Trophoblast cell (in vitro differentiated cells and primary cell): Measurements from ENCODE around the gene STK33.

Source experiments
- DNase-seq, 2 donors: peaks; one replicate each; pipeline ENCODE4 v3.0.0-alpha.2; 2016
- H2AFZ ChIP-seq: 2 replicates; pipeline ENCODE4 v1.6.1; 2013; ENCODE audit warnings: low read length, moderate library complexity, mild to moderate bottlenecking; ENCODE audit not compliant: insufficient read depth, poor library complexity
- H2AK5ac ChIP-seq: 2 replicates; pipeline ENCODE4 v1.6.1; 2013; ENCODE audit warnings: mild to moderate bottlenecking, low read length
- H2BK120ac ChIP-seq: 2 replicates; pipeline ENCODE4 v1.6.1; 2013; ENCODE audit warnings: low read length, mild to moderate bottlenecking, moderate library complexity; ENCODE audit not compliant: insufficient read depth, poor library complexity
- H2BK12ac ChIP-seq: 2 replicates; pipeline ENCODE4 v1.6.1; 2013; ENCODE audit warnings: mild to moderate bottlenecking, low read length, moderate library complexity
- H2BK5ac ChIP-seq: 2 replicates; pipeline ENCODE4 v1.6.1; 2013; ENCODE audit warnings: low read length, low read depth, moderate library complexity, mild to moderate bottlenecking; ENCODE audit not compliant: poor library complexity
- H3K14ac ChIP-seq: 2 replicates; pipeline ENCODE4 v1.6.1; 2013; ENCODE audit warnings: mild to moderate bottlenecking, low read length
- H3K18ac ChIP-seq: 2 replicates; pipeline ENCODE4 v1.6.1; 2013; ENCODE audit warnings: mild to moderate bottlenecking, low read length
- H3K23ac ChIP-seq: 2 replicates; pipeline ENCODE4 v1.6.1; 2013; ENCODE audit warnings: low read length
- H3K27ac ChIP-seq: 2 replicates; pipeline ENCODE4 v1.5.1; 2013; ENCODE audit warnings: low read depth, mild to moderate bottlenecking, inconsistent platforms, low read length, moderate library complexity
- H3K27me3 ChIP-seq: 2 replicates; pipeline ENCODE4 v1.6.1; 2013; ENCODE audit warnings: inconsistent platforms, mild to moderate bottlenecking, low read length, moderate library complexity; ENCODE audit not compliant: insufficient read depth
- H3K36me3 ChIP-seq, 2 experiments: 1 replicate in 1 of 2; 2 replicates in 1 of 2; pipeline ENCODE4 v1.6.1; 2013; ENCODE audit warnings: low read length in 2 of 2, mild to moderate bottlenecking in 2 of 2, moderate library complexity in 1 of 2; ENCODE audit not compliant: insufficient read depth in 2 of 2, control insufficient read depth in 1 of 2
- H3K4ac ChIP-seq: 2 replicates; pipeline ENCODE4 v1.6.1; 2013; ENCODE audit warnings: low read depth, mild to moderate bottlenecking, low read length, moderate library complexity
- H3K4me1 ChIP-seq, 2 experiments: 1 replicate in 1 of 2; 2 replicates in 1 of 2; pipeline ENCODE4 v1.6.1; 2013; ENCODE audit warnings: low read length in 2 of 2, mild to moderate bottlenecking in 2 of 2, moderate library complexity in 1 of 2; ENCODE audit not compliant: insufficient read depth in 2 of 2, control insufficient read depth in 1 of 2
- H3K4me2 ChIP-seq: 2 replicates; pipeline ENCODE4 v1.6.1; 2013; ENCODE audit warnings: inconsistent platforms, mild to moderate bottlenecking, low read length, moderate library complexity
- H3K4me3 ChIP-seq: 2 replicates; pipeline ENCODE4 v1.5.1; 2013; ENCODE audit warnings: mild to moderate bottlenecking, low read depth, low read length, inconsistent platforms
- H3K79me1 ChIP-seq: one replicate; pipeline ENCODE4 v1.6.1; 2013; ENCODE audit warnings: low read length
- H3K79me2 ChIP-seq: 2 replicates; pipeline ENCODE4 v1.6.1; 2013; ENCODE audit warnings: low read length, mild to moderate bottlenecking; ENCODE audit not compliant: control insufficient read depth, insufficient read depth, poor library complexity
- H3K9ac ChIP-seq: 2 replicates; pipeline ENCODE4 v1.6.1; 2013; ENCODE audit warnings: mild to moderate bottlenecking, low read length
- H3K9me3 ChIP-seq: 2 replicates; pipeline ENCODE4 v1.6.1; 2013; ENCODE audit warnings: low read depth, mild to moderate bottlenecking, control low read depth, inconsistent platforms, low read length; ENCODE audit not compliant: insufficient read depth
- H4K12ac ChIP-seq: 2 replicates; pipeline ENCODE4 v1.6.1; 2013; ENCODE audit warnings: low read depth, mild to moderate bottlenecking, low read length, moderate library complexity
- H4K8ac ChIP-seq: 2 replicates; pipeline ENCODE4 v1.6.1; 2013; ENCODE audit warnings: low read depth, mild to moderate bottlenecking, low read length, moderate library complexity
- H4K91ac ChIP-seq: one replicate; pipeline ENCODE4 v1.6.1; 2013; ENCODE audit warnings: low read depth, mild to moderate bottlenecking, low read length, moderate library complexity
- WGBS: extraction: QIAGEN DNeasy Blood & Tissue Kit; methylation state at CpG from one replicate; pipeline ENCODE4 v1.1.7; 2013; ENCODE audit warnings: missing lambda C conversion rate; ENCODE audit not compliant: insufficient read length, insufficient coverage; ENCODE audit errors: extremely low coverage; 5-methylcytosine and 5-hydroxymethylcytosine counted together

The STK33 gene

DNA sequence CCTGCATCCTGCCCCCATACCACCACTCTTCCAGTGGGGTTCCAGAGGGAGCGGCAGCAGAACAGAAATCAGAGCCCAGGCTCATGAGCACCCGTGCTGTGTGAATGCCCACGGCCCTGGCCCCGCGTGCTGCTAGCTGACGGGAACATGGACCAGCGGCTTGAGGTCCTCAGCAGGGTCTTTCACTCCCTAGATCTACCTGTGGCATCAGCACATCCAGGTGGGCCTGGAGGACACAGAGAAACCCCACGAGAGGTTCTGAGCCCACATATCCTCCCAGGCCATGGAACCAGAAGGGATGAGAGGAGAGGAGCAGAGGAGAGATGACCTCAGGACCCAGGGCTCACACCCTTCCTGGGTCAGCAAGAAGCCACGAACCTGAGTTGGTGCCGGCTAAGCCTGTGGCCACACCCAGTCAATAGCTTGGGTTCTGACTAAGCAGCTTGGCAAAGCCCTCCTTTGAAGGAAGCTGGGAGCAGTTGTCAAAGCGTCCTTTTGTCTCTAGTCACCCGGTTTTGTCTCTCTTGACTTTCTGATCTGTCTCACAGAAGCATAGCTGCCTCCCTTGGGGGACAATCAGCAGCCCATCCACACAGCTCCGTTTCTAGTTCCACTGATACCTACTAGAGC is 241.0 kb downstream of the STK33 start:
- Histone ChIP-seq H4K8ac (no peak overlapping the region), H3K18ac (no peak overlapping the region), H2AK5ac (no peak overlapping the region), H2AFZ (no peak overlapping the region), H3K36me3 (no peaks in the 10 kb centered on the region), H3K27me3 (no peaks in the 10 kb centered on the region), H3K4me3 (no peak overlapping the region), H3K4ac (no peak overlapping the region), H3K27ac (no peak overlapping the region), H3K9me3 (no peaks in the 10 kb centered on the region), H3K23ac (no peak overlapping the region), H2BK12ac (no peak overlapping the region), H2BK120ac (no peak overlapping the region), H4K91ac (no peak overlapping the region), H4K12ac (no peak overlapping the region), H3K9ac (no peak overlapping the region), H3K79me1 (no peaks in the 10 kb centered on the region), H3K4me2 (no peak overlapping the region), H3K4me1 (no peaks in the 10 kb centered on the region), H3K79me2 (no peaks in the 10 kb centered on the region), H3K14ac (no peak overlapping the region), H2BK5ac (no peak overlapping the region)
- WGBS = no CpG with 5 or more reads among the region's 13 CpGs
- no peak for DNase-seq

DNA sequence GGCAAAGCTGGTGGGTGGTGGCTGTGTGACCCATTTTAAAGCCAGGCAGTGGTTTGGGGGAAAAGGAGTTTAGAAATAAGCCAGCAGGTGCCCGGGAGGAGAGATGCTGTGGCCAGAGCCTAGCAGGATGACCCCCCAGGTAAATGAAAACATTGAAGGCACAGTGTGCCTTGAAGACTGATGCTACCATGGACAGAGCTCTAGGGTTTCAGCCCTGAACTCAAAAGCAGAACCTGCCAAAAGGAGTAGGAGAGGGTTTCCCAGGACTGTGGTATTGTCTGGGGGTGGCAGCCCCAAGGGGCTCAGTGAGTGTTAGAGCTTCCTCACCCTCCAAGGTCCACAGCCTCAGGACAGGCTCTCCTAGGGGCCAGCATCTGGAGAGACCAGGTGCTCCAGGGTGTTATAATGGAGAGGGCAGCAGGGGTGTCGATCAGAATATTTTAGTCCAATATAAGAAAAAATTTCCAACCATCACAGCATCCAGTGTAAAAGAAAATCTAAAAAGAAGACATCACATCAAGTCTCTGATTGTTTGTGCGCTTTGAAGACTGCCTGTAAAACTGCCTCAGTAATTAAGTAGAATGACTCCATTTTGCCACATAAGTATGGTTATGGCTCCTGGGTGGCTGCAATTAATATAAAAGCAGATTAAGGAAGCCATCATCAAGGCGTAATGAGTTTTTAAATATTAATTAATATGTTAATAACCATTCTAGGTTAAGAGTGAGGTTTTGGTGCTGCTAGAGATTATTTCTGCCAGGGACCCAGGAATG is 241.7 kb downstream of the STK33 start:
- Histone ChIP-seq H3K18ac (no peak overlapping the region), H3K23ac (no peak overlapping the region), H3K4me3 (no peak overlapping the region), H3K79me2 (no peaks in the 10 kb centered on the region), H3K36me3 (no peaks in the 10 kb centered on the region), H2AFZ (no peak overlapping the region), H3K4me1 (no peaks in the 10 kb centered on the region), H3K9ac (no peak overlapping the region), H4K91ac (no peak overlapping the region), H3K27me3 (no peaks in the 10 kb centered on the region), H2BK120ac (no peak overlapping the region), H2BK12ac (no peak overlapping the region), H2BK5ac (no peak overlapping the region), H3K14ac (no peak overlapping the region), H3K79me1 (no peaks in the 10 kb centered on the region), H3K9me3 (no peaks in the 10 kb centered on the region), H3K4me2 (no peak overlapping the region), H3K4ac (no peak overlapping the region), H4K8ac (no peak overlapping the region), H4K12ac (no peak overlapping the region), H2AK5ac (no peak overlapping the region), H3K27ac (no peak overlapping the region)
- no peak for DNase-seq
- no CpG with 5 or more reads among the region's 4 CpGs for WGBS

DNA sequence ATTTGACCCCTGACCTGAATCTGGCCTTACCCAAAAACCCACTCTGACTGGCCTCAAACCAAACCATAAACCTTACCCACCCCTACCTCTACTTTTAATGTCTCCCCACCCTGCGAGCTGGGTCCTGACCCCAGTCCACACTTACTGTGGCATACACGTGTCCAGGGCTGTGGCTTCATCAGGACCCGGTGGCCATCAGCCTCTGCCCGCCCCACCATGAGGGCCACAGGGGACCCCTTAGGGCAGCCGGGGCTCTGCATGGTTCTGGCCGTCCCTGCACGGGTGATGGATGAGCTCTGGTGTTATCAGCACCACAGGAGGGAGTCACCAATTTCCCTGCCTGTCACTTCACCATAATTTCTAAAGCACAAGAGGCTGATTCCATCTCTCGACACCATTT is 242.8 kb downstream of the STK33 start:
- no peak overlapping the region for H2BK120ac ChIP-seq
- no peak overlapping the region for H3K4ac ChIP-seq
- no peak overlapping the region for H3K27ac ChIP-seq
- no peaks in the 10 kb centered on the region for H3K4me1 ChIP-seq
- no peak for DNase-seq
- no peak overlapping the region for H3K23ac ChIP-seq
- H4K91ac ChIP-seq = no peak overlapping the region
- no peak overlapping the region for H2BK5ac ChIP-seq
- no peak overlapping the region for H3K4me2 ChIP-seq
- H3K36me3 ChIP-seq = no peaks in the 10 kb centered on the region
- H2BK12ac ChIP-seq = no peak overlapping the region
- H3K18ac ChIP-seq = no peak overlapping the region
- H4K8ac ChIP-seq = no peak overlapping the region
- no peak overlapping the region for H3K9ac ChIP-seq
- H2AFZ ChIP-seq = no peak overlapping the region
- no peak overlapping the region for H2AK5ac ChIP-seq
- no peak overlapping the region for H3K4me3 ChIP-seq
- no peaks in the 10 kb centered on the region for H3K79me1 ChIP-seq
- H3K9me3 ChIP-seq = no peaks in the 10 kb centered on the region
- no CpG with 5 or more reads among the region's 8 CpGs for WGBS
- no peaks in the 10 kb centered on the region for H3K27me3 ChIP-seq
- H4K12ac ChIP-seq = no peak overlapping the region
- no peak overlapping the region for H3K14ac ChIP-seq
- H3K79me2 ChIP-seq = no peaks in the 10 kb centered on the region

DNA sequence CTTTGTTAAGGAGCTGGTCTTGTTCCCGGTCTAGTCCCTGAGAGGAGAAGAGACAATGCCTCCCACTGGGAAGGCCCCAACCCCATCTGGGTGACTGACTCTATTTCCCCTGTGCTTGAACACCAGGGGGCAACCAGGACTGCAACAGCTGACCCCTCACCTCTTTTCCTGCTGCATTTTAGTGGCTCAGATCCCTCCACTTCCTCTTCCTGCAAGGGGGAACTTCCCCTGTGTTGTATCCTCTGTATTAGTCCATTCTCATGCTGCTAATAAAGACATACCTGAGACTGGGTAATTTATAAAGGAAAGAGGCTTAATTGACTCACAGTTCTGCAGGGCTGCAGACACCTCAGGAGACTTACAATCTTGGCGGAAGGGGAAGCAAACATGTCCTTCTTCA is 246.1 kb downstream of the STK33 start:
- Histone ChIP-seq H3K4me2 (no peak overlapping the region), H3K14ac (no peak overlapping the region), H2AK5ac (no peak overlapping the region), H3K9me3 (no peaks in the 10 kb centered on the region), H3K27me3 (no peaks in the 10 kb centered on the region), H3K4me1 (peaks cover 3% of the 10 kb centered on the region in 2 experiments), H2BK5ac (no peak overlapping the region), H3K9ac (no peak overlapping the region), H3K4ac (no peak overlapping the region), H2BK120ac (no peak overlapping the region), H3K36me3 (no peaks in the 10 kb centered on the region), H3K79me1 (no peaks in the 10 kb centered on the region), H2AFZ (no peak overlapping the region), H3K27ac (no peak overlapping the region), H3K18ac (no peak overlapping the region), H4K8ac (no peak overlapping the region), H4K91ac (no peak overlapping the region), H2BK12ac (no peak overlapping the region), H3K23ac (no peak overlapping the region), H3K4me3 (no peak overlapping the region), H4K12ac (no peak overlapping the region), H3K79me2 (no peaks in the 10 kb centered on the region)
- DNase-seq = no peak
- no CpG with 5 or more reads among the region's 2 CpGs for WGBS
